ENCODE measurements around the gene MEIS2. TPM values are rescaled to one million over a fixed set of nuclear protein-coding genes. Genes with fewer than 3 reads are reported as not detected.

The MEIS2 gene
- total and polyA plus RNA-seq, 7 donors: 1.4 to 154 (median 76.0) TPM

DNA sequence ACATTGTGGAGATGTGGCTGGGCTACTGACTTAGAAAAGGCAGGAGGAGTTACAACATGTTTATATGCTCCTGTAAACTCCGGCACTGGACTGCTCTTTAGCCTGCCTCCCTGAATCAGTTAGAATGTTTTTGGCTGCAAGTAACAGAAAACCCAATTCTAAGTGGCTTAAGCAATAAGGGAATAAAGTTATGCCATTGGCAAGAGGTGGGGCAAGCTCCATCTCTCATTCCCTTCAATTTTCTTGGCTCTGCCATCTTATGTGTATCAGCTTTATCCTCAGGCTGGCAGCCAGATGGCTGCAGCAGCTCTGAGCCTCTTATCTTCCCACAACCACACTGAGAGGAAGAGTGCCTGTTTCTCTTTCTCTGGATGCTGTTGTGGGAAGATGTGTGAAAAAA lies 22.4 kb upstream of the MEIS2 start:
- H3K9me3 ChIP-seq: no peaks in the 10 kb centered on the region
- H3K36me3 ChIP-seq: no peaks in the 10 kb centered on the region
- intact Hi-C loops (cut with DNase I): loop anchor here (10.0 kb wide), 2 partner anchors 318 to 528 kb away; no protein-coding TSS in a partner anchor
- H3K27ac ChIP-seq: peak overlapping the region; percentile 28 to 72 (median 68)
- peak overlapping the region in 1 of 4 donors; percentile 11 for H3K4me3 ChIP-seq
- H3K27me3 ChIP-seq: no peaks in the 10 kb centered on the region
- 57 to 79% methylated on average over 1 of the region's 1 CpG for whole genome bisulfite sequencing, 2 donors
- TF ChIP-seq EP300 (IDR thresholded peaks at IDR 0.05): peak in 1 of 4 donors; percentile 6
- TF ChIP-seq, protein P1, sequence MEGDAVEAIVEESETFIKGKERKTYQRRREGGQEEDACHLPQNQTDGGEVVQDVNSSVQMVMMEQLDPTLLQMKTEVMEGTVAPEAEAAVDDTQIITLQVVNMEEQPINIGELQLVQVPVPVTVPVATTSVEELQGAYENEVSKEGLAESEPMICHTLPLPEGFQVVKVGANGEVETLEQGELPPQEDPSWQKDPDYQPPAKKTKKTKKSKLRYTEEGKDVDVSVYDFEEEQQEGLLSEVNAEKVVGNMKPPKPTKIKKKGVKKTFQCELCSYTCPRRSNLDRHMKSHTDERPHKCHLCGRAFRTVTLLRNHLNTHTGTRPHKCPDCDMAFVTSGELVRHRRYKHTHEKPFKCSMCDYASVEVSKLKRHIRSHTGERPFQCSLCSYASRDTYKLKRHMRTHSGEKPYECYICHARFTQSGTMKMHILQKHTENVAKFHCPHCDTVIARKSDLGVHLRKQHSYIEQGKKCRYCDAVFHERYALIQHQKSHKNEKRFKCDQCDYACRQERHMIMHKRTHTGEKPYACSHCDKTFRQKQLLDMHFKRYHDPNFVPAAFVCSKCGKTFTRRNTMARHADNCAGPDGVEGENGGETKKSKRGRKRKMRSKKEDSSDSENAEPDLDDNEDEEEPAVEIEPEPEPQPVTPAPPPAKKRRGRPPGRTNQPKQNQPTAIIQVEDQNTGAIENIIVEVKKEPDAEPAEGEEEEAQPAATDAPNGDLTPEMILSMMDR (IDR thresholded peaks at IDR 0.05): no peak
- peak; percentile 62 to 76 (median 69) for TF ChIP-seq POLR2AphosphoS5 (IDR thresholded peaks at IDR 0.05)
- TF ChIP-seq POLR2A (IDR thresholded peaks at IDR 0.05): no peak
- H3K4me1 ChIP-seq: peaks cover 0 to 50% (median 37%) of the 10 kb centered on the region in 4 donors
- peak; percentile 79 for DNase-seq

DNA sequence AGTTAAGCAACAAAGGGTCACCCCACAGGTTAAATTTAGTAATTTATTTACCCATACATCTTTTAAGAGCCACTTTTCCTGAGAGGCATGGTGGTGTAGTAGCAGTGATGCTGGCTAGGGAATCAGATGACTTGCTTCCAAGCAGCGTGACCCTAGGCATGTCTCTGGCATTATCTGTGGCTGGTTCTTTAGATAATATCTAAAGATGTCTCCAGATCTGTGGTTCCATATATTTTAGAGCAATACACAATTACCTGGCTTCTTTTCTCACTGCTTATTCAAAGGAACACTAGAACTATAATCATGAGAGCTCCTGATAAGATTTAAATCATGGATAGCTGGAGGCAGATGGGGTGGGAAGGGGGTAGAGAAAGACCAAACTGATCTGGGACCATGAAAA lies 21.1 kb upstream of the MEIS2 start:
- Histone ChIP-seq H3K4me3 (no peak overlapping the region), H3K27me3 (no peaks in the 10 kb centered on the region), H3K9me3 (no peaks in the 10 kb centered on the region), H3K36me3 (no peaks in the 10 kb centered on the region), H3K27ac (peak overlapping the region in 3 of 4 donors; percentile 66 to 72 (median 69)), H3K4me1 (peaks cover 0 to 60% (median 37%) of the 10 kb centered on the region in 4 donors)
- intact Hi-C loops (cut with DNase I): loop anchor here (10.0 kb wide), 2 partner anchors 317 to 527 kb away; no protein-coding TSS in a partner anchor
- WGBS, 2 donors: 80 to 94% methylated on average over 1 of the region's 1 CpG
- no peak for DNase-seq
- TF ChIP-seq POLR2A (IDR thresholded peaks at IDR 0.05) (no peak), EP300 (IDR thresholded peaks at IDR 0.05) (no peak), POLR2AphosphoS5 (IDR thresholded peaks at IDR 0.05) (no peak)
- TF ChIP-seq, protein P1 (IDR thresholded peaks at IDR 0.05): no peak

DNA sequence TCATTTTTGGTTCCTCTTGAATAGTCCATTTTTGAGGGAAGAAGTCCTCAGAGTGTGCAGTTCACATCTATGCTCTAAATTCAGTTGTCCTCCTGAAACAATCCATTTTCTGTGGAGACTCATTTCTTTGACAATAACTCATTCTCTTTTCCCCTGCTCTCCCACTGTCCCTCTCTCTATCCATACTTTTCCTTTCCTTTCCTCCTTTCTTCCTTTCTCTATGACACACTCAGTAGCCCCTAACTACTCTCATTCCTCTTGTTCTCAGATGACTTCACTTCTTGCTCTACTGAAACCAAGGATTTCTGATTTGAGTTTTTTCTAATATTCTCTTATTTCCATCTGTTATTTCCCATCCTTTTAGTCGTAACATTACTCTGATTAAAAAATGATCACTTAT lies 16.7 kb upstream of the MEIS2 start:
- H3K9me3 ChIP-seq: no peaks in the 10 kb centered on the region
- no peaks in the 10 kb centered on the region for H3K36me3 ChIP-seq
- no peak overlapping the region for H3K4me3 ChIP-seq
- H3K27me3 ChIP-seq: no peaks in the 10 kb centered on the region
- H3K4me1 ChIP-seq: peaks cover 0 to 45% (median 25%) of the 10 kb centered on the region in 4 donors
- intact Hi-C loops (cut with DNase I): no loop called here
- WGBS, 2 donors: 83 to 85% methylated on average over 1 of the region's 1 CpG
- peak overlapping the region in 1 of 4 donors; percentile 3 for H3K27ac ChIP-seq
- TF ChIP-seq, protein P1 (IDR thresholded peaks at IDR 0.05): no peak
- no peak for TF ChIP-seq EP300 (IDR thresholded peaks at IDR 0.05)
- no peak for TF ChIP-seq POLR2A (IDR thresholded peaks at IDR 0.05)
- TF ChIP-seq POLR2AphosphoS5 (IDR thresholded peaks at IDR 0.05): no peak
- no peak for DNase-seq

DNA sequence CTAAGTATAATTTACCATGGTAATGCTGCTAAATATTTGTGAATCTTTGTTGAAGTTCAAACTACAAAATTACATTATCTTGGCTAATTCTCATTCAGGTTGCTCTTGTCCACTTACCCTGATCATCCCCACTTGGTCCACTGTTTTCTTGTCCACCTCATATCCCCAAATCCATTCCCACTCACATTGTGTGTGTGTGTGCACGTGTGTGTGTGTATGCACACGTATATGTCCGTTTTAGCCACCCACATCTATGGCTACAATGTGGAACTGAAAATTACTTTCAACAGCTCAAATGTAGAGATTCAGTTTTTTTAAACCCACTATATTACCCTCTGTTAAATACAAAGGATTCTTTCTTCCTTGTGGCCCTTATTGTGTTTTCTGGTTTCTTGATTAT lies 15.2 kb upstream of the MEIS2 start:
- no peaks in the 10 kb centered on the region for H3K9me3 ChIP-seq
- 91 to 94% methylated on average over 3 of the region's 3 CpGs for WGBS, 2 donors
- no peak overlapping the region for H3K4me3 ChIP-seq
- intact Hi-C loops (cut with DNase I): no loop called here
- DNase-seq: no peak
- no peak for TF ChIP-seq POLR2AphosphoS5 (IDR thresholded peaks at IDR 0.05)
- H3K36me3 ChIP-seq: no peaks in the 10 kb centered on the region
- no peaks in the 10 kb centered on the region for H3K27me3 ChIP-seq
- peak overlapping the region in 1 of 4 donors; percentile 96 for H3K27ac ChIP-seq
- peaks cover 0 to 49% (median 32%) of the 10 kb centered on the region in 4 donors for H3K4me1 ChIP-seq

DNA sequence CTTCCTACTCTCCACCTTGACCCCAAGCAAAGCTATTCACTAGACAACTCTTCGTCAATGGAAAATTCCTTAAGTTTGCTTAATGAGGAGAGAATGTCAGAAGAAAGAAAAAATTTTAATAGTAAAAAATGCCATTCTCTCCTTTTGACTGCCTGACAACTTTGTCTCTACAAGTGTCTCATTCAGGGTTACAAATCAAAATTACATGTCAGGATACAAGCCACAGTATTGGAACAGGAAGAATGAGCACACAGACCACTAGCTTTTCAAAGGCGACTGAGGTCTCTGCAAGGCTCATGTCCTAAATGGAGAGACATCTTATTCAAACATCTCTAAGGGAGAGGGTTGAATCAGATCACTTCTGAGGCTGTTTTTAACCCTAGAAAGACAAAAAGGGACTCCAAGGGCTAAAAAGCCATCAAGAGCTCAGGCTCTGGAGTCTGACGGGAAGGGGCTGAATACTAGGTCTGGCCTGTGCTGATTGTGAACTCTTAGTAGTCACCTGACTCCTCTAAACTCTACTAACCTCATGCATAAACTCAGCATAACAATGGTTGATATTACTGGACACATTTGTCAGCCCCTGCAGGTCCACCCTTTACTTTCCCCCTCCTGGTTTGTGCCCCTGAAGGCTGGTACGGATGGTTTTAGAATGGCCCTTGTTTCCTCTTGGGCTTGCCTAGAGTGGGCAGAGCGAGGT lies 12.8 kb upstream of the MEIS2 start:
- intact Hi-C loops (cut with DNase I): no loop called here
- no peaks in the 10 kb centered on the region for H3K27me3 ChIP-seq
- H3K36me3 ChIP-seq: no peaks in the 10 kb centered on the region
- peak overlapping the region; percentile 95 to 97 (median 96) for H3K27ac ChIP-seq
- TF ChIP-seq POLR2AphosphoS5 (IDR thresholded peaks at IDR 0.05): no peak
- TF ChIP-seq POLR2A (IDR thresholded peaks at IDR 0.05): no peak
- TF ChIP-seq EP300 (IDR thresholded peaks at IDR 0.05): no peak
- 76 to 81% methylated on average over 5 of the region's 5 CpGs for WGBS, 2 donors
- H3K4me1 ChIP-seq: peaks cover 0 to 45% (median 33%) of the 10 kb centered on the region in 4 donors
- no peak for DNase-seq
- no peaks in the 10 kb centered on the region for H3K9me3 ChIP-seq
- no peak overlapping the region for H3K4me3 ChIP-seq
